Activated gamma-delta T cell (primary cell): Measurements from ENCODE around the gene NWD2.
"Not testable (repeated sequence)": the region's sequence is repeated elsewhere in the genome, so short reads cannot be mapped to it uniquely, and the experiment has no call there.

Source experiments
- DNase-seq: peaks from one replicate; lab custom pipeline; 2025; lab: John Stamatoyannopoulos, UW
- total RNA-seq, 2 donors: gene quantifications; one replicate each; lab custom pipeline; 2026; lab: John Stamatoyannopoulos, UW

NWD2 gene, protein sequence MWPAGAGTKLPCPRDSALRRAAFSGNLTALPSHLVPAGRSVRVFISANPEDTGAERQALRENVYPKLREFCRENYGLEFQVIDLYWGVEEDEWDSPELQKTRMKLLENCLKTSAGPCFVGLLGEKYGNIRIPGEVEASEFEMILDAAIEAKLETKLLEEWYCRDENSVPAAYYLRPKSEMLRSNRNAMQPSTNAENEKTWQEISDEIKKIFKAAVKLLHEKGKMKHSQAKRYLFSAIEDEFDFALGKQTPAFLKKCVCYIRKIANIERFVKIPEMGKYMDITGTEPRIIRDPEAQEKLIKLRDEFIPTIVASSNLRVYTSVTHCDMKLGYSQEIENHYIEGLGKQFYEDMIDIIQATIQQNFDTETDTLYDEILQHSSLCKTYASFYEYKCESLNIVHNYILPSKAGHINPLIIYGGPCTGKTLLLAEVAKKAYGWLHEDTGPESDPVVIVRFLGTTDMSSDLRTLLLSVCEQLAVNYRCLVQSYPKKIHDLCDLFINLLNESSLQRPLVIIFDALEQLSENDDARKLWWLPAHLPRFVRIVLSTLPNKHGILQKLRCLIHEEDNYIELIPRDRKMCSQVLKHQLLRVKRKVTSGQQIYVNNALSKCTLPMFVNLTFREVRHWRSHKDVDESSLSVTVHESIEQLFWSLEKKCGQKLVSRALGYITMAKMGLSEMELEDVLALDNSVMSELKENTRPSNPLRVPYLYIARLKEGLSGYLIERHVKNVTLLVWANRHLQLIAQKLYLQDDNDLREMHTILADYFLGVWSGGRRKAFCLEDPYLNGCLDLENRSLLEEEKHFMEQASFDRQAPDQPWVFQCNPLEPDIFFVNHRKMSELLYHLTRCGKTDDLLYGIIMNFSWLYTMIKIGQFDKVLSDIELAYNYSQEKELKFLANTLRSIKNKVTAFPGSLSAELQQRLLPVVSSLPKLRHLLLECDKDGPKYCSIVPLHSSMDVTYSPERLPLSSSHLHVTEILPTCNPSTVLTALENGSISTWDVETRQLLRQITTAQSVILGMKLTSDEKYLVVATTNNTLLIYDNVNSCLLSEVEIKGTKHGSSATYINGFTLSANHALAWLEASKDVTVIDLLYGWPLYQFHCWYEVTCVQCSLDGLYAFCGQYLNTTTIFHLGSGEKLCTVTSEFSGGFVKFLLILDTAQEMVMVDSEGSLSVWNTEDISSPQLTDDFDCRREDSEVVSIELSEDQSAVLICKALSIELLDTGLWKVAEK (N-terminal part only)
- total RNA-seq, result 0 to 0.05 reads per million in 2 donors

- no peak for DNase-seq
Observed at GRCh38 chr4:37244583-37245390, at the start of gene NWD2. TSS of gene NWD2 (plus strand) at chr4:37244743. CDS start at chr4:37245068, 325 bp downstream.

DNA sequence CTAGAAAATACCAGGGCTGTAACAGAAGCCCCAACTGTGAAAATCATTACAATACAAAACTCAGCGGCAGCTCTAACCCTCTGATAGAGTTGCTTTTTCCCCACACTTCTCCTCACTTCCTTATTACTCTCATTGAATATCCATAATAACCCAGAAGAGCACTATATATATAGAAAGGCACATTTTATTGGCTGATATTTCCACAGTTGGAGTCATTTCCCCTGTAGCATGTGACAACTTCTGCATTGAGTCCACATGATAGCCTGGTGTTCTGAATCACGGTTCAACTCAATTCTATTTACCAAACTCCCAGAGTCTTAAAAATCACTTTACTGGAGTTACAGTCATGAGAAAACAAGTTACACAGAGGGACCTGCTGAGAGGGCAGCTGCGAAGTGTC, 46.6 kb upstream of the NWD2 start:
- DNase-seq, result no peak

DNA sequence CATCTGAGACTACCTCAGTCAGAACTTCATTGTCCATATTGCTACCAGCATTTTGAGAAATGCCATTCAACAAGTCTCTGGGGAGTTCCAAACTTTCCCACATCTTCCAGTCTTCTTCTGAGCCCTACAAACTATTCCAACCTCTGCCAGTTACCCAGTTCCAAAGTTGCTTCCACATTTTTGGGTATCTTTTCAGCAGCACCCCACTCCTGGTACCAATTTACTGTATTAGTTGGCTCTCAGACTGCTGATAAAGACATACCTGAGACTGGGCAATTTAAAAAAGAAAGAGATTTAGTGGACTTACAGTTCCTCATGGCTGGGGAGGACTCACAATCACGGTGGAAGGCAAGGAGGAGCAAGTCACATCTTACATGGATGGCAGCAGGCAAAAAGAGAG, 39.8 kb upstream of the NWD2 start:
- DNase-seq, result not testable (repeated sequence)

GRCh38 chr4:37216209-37216608, 28.3 kb upstream of the NWD2 start:
- no peak for DNase-seq

GRCh38 chr4:37219242-37219641, 25.3 kb upstream of the NWD2 start:
- DNase-seq, result no peak

DNA sequence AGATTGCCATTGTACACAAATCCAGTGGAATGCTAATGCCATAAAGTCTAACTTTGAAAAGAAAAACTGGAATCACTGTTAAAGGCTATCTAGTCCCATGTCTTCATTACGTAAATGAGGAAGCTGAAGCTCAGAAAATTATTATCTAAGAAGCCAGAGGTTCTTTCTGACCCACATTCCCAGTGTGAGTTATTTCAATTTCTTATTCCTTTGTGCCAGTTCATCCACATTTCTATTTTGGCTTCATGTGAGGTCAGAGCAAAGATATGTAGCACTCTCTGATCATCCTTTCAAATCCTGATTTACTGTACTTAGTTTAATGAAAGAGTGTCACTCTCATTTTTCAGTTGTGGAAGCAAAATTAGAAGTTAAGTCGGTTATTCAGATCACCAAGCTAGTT, 24.6 kb upstream of the NWD2 start:
- DNase-seq, result no peak

GRCh38 chr4:37220685-37221084, 23.9 kb upstream of the NWD2 start:
- DNase-seq, result no peak

DNA sequence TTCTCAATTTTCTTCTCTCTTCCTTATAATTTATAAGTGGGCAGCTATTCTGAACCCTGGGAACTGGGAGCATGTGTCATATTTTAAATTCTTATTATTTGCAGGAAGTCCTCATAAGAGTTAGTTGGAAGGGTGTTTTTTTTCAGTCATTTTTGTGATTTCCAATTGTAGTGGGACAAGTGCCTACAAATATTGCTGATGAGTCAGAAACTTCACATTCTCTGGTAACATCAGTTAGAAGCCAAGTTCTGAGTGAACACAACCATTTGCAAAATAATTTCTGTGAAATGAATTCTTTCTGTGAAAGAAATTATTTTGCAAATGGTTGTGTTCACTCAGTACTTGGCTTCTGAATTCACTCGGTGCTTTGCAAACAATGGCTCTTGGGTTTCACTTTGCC, 20.8 kb upstream of the NWD2 start:
- DNase-seq, result no peak

DNA sequence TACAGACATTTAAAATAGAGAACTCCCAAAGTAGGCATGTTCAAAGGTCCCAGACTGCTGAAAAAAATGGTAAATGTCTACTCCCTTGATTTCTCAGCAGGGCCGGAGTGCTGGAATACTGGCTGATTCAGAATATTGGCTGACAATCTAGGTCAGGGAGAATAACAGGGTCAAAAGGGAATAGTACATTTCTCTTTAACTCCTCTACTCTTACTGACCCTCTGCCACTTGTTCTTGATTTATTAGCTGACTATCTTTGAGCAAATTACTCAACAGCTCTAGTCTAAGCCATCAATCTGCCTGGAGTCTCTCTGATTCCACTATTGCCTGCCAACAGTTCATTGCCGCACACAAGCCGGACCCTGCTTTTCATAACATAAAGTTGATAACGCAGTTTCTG, 19.7 kb upstream of the NWD2 start:
- no peak for DNase-seq

GRCh38 chr4:37225778-37226177, 18.8 kb upstream of the NWD2 start:
- no peak for DNase-seq

GRCh38 chr4:37232315-37232714, 12.2 kb upstream of the NWD2 start:
- DNase-seq, result no peak

DNA sequence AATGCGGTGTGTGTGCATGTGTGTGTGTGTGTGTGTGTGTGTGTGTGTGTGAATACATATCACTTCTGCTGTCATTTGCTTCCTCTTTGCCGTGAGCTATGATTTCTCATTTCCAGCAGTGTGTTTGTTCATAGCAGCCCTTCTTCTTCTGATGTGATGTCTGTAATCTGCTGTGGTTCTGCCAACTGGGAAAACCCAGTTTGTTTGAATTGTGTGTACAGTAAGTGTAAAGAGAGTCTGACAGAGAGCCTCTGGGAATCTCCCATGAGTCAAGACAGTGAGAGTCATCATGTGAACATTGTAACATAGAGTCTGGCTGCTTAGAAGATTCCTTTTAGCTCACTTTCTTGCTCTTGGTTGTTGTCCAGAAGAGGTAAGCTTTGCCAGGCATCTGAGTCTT, 8.4 kb upstream of the NWD2 start:
- no peak for DNase-seq

DNA sequence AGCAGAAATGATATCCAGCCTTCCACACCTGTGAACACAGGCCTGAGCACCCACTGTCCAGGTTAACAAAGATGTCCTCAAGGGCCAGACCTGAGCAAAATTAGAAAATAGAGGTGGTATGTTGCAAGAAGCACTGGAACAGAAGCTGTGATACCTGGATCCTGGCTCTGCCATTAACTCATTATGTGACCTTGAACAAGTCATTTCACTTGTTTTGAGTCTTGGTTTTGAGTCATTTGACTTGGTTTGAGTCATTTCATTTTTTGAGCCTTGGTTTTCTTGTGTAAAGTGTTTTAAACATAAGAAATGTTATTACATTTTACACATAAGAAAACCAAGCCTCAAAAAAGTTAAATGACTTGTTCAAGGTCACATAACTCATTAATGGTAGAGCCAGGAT, 2.9 kb upstream of the NWD2 start:
- no peak for DNase-seq

GRCh38 chr4:37243051-37243450, 1.5 kb upstream of the NWD2 start:
- no peak for DNase-seq

- no peak for DNase-seq
Observed at GRCh38 chr4:37243722-37244582, 591 bp upstream of the NWD2 start.

DNA sequence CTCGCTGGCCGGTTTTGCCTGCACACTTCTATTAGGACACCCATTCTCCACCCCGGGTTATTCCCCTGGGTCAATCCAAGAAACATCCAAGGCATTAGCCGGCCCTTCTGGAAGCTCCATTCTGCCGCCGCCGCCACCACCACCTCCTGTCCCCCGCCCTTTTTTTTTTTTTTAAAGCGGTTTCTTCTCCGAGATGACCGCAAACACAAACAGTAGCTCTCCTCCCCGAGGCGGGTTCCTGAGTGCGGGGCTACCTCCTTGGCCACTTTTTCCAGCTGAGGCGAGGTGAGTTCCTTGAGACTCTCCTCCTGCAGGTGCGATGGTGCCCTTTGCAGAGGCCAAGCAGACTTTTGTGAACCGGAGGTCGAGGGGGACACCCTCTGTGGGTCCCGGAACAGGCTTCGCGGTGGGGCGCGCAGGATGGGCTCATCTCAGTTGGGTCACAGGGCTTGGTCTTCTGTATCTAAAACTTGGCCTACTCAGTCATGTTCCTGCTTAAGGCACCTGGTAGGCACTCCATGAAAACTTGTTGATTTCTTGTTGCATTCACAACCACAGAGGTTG, 930 bp downstream of the NWD2 start:
- no peak for DNase-seq

GRCh38 chr4:37246891-37247290, 2.3 kb downstream of the NWD2 start:
- no peak for DNase-seq

GRCh38 chr4:37258221-37258620, 13.7 kb downstream of the NWD2 start:
- DNase-seq, result no peak

DNA sequence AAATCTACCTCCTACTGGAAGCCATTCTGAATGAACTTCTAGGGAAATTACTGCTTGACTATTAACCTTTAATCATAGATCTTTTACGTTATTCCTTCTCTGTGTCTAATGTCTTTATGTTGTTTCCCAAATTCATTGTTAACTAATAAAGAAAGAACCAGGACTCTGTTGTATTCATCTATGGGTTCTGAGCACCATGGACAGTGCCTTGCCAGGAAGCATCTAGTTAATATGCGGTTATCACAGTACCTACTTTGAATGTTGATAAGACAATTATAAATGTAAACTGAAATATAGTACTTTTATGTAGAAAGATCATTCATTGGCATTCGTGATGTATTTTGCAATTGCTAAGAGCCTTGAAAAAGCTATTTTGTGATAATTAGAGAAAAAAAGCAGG, 23.8 kb downstream of the NWD2 start:
- no peak for DNase-seq

GRCh38 chr4:37279121-37279520, 34.6 kb downstream of the NWD2 start:
- DNase-seq, result no peak
